SKM-1 (cell line): Measurements from ENCODE around the gene ATIC.

Experiments
- DNase-seq: peaks from one replicate; lab custom pipeline; 2025; ENCODE audit not compliant: unreplicated experiment; lab: John Stamatoyannopoulos, UW

ATIC gene

DNA sequence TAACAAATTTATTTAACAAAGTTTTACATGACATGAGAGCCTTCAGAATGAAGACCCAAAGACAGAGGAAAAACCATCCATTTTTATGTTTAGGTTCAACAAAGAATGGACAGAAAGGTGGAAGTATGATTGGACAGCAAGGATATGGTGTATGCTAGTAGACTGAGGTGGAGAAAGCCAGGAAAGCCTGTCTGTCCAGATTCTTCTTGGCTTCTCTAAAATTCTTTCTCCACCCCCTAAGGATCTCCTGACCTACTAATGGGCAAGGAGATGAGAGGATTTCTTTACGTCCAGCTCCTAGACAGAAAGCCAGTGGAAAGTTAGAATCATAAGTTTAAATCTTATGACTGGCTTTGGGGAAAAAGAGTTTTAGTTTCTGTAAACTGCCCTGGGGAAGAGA is 3.0 kb downstream of the ATIC start:
- no peak for DNase-seq

DNA sequence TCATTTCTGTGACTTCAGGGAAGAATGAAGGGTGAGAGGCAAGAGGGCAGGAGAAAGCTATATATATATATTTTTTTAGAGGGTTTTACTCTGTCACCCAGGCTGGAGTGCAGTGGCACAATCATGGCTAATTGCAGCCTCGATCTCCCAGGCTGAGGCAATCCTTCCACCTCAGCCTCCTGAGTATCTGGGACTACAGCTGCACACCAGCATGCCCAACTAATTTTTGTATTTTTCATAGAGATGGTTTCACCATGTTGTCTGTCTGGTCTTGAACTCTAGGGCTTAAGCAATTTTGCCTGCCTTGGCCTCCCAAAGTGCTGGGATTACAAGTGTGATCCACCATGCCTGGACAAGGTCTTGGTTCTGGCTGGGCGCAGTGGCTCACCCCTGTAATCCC is 3.4 kb downstream of the ATIC start:
- no peak for DNase-seq

DNA sequence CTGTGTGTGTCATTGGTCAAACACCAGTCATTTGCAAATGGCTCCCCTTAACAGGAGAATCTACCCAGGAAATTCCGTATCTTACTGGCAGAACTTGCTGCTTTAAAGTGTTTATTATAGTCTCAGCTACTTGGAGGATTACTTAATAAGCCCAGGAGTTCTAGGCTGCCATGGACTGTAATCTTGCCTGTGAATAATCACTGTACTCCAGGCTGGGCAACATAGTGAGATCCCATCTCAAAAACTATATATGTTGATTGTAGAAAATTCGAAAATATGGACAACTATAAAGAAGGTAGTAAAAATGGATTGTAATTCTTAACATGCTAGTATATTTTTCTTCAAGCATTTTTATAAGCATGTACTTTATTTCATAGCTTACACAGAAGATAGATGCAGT is 4.5 kb downstream of the ATIC start:
- DNase-seq = no peak

DNA sequence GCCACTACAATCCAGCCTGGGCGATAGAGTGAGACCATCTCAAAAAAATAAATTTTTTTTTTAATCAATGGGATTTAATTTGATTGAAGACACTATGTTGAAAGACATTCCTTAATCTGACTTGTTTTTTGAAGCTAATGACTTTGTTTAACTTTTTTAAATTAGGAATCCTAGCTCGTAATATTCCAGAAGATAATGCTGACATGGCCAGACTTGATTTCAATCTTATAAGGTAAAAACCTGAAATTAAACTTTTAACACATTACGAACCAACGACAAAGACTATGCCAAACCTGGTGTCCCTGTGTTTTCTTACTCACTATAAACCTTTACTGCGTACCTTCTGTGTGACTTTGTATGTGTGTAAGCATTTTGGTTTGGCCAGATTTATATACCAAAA is 7.6 kb downstream of the ATIC start:
- DNase-seq = no peak

DNA sequence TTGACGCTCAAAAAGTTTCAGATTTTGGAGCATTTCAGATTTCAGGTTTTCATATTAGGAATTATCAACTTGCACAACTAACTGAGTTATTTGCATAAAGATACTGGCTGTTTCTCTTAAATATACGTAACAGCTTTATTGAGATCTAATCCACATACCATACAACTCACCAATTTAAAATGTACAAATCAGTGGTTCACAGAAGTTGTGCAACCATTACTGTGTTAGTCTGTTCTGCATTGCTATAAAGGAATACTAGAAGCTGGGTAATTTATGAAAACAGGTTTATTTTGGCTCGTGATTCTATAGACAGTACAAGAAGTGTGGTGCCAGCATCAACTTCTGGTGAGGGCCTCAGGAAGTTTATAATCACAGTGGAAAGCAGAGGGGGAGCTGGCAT is 8.2 kb downstream of the ATIC start:
- no peak for DNase-seq

DNA sequence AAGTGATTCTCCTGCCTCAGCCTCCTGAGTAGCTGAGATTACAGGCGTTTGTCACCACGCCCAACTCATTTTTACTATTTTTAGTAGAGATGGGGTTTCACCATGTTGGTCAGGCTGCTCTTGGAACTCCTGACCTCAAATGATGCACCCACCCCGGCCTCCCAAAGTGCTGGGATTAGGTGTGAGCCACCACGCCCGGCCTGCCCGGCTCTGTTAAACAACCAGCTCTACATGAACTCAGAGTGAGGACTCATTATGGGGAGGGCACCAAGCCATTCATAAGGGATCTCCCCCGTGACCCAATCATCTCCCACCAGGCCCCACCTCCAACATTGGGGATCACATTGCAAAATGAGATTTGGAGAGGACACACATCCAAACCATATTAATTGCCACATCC is 8.8 kb downstream of the ATIC start:
- no peak for DNase-seq

DNA sequence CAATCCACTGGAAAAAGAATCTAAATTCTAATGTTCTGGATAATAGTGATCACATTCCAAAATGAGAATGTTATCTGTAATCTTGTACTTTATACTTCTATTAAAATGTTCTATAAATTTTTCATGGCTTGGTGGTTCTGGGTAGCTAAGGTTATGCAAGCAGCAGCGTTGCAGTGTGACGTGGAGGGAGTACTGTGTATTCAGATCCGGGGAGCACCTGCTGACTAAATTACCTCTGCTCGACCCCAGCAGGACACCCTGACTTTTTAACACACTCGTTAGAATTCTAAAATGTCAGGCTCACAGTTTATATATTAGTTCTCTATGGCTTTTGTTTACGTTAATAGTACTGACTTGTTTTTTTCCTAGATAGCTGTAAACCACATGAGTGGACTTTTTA is 13.0 kb downstream of the ATIC start:
- no peak for DNase-seq

DNA sequence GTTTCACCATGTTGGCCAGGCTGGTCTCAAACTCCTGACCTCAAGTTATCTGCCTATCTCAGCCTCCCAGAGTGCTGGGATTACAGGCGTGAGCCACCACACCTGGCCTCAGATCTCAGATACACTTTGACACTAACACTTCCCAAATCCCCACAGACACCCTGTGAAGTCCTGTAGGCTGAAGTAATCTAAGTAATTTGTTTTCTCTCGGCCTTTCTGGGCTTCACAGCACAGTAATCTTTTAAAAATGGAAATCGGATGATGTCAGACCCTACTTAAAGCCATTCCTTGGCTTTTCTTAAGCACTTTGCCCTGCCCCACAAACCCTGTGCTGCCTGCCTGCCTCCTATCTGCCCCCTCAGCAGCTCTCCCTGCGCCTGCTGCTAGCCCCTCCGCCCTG is 16.2 kb downstream of the ATIC start:
- no peak for DNase-seq

DNA sequence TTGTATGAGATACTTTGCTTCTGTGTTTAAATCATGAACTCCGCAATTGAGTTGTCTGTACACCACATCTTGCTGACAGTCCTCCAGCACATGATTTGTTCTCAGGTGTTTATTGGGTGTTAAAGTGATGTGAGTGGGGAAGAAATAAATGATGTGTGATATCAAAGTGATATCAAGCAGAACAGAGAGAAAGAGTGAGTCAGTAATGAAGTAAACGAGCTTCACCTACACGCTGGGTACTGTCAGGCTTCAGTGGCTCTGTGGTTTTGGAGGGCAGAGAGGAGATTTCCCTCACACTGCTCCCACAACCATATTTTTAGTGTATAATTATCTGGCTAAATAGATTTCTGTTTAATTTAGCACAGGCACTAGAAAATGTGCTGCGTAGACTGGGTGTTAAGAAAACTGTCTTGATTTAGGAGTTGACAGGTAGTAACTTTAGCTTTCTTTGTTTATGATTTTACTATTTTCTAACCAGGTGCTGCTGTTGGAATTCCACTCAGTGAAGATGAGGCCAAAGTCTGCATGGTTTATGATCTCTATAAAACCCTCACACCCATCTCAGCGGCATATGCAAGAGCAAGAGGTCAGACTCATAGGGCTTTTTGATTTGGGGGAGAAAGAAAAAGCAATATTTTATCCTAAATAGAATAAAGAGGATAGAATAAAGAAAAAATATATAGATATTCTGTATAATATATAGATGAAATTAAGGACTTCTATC is 21.2 kb downstream of the ATIC start:
- DNase-seq = no peak

DNA sequence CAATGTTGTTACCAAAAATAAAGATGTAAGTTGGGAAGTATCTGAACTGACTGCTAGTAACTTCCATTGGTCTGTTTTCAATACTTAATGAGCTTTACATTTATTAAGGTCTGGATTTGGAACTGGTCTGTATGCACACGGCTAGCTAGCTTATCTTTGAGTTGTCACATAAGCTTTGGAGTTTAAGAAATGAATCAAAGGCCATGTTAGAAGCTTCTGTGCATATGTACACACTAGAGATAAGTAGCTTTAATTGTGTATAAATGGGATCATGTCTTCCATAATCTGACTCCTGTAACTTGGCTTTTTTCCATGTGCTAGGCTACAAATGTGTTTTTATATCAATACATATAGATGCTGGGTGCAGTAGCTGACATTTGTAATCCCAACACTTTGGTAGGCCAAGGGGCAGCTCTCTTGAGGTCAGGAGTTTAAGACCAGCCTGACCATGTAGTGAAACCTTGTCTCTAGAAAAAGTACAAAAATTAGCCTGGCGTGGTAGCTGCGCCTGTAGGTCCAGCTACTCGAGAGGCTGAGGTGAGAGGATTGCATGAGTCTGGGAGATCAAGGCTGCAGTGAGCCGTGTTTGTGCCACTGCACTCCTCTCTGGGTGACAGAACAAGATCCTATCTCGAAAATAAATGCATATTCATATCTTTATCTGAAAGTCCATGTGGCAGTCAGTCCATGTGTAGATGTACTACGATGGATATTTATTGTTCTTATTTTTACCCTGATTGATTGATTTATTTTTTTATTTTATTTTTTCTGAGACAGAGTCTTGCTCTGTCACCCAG is 27.2 kb downstream of the ATIC start:
- DNase-seq = no peak

DNA sequence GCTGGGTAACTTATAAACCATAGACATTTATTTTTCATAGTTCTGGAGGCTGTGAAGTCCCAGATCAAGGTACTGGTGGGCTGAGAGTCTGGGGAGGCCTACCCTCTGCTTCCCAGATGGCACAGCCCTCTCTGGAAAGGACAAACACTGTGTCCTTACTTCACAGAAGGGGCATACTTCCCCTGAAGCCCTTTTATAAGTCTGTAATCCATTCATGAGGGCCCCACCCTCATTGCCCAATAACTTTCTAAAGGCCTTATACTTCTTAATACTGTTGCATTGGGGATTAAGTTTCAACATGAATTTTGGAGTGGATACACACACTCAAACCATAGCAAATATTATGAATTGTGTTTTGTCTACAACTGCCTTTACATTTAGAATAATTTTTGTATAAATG is 36.0 kb downstream of the ATIC start:
- DNase-seq = no peak

DNA sequence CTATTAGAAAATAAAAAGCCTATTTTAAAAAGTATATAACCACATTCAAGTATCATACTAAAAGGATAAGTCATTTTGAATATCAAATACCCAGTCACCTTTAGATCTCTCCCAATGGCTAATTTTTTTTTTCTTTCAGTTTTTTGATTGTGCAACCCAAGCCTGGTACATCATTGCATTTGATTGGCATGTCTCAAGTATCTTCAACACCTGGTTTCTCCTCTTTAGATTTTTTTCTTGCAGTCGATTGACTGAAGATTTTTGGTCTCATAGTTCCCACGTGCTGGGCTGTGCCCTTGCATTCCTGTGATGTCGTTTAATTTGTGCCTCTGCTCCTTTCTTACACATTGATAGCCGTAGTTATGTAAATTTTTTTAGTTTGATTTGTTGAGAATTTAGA is 40.7 kb downstream of the ATIC start:
- no peak for DNase-seq

DNA sequence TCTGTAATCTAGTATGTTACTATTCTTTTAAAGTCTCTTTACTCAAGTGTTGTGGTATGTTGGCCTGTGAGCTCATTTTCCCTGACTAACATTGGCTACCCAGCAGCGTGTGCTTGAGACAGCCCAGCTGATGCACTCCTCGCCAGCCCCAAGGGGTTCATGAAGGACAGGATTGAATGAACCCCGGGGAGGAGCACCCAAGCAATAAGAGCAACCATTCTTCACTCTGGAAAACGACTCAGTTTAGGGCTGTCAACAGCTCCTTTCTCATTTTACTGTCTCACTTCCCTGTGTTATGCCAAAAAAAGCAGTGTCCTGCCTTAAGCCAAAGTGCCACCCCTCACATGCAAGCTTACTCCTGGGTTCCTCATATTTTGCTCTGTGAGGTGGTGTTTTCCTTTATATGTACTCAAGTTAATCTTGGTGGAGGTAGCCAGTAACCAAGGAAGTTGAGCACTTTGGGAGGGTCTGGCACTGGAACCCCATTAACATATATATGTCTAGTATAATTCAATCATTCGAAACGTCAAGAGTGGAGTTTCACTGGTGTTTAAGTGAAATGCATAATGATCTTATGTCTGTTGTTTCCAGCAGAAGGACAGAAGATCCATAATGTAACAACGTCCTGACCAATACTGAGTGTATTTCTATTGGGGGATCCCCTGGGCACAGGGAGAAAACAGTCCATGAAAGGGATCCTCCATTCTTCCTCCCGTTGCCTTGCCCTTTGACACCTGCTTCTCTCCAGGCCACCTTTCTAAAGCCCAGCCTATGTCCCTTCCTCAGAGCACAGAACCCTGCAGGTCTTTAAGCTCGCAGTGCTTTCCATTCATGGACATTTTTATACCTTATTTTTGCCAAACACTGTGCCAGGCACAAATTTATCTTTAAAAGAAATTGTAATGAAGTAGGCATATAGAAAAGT is 43.2 kb downstream of the ATIC start:
- no peak for DNase-seq

DNA sequence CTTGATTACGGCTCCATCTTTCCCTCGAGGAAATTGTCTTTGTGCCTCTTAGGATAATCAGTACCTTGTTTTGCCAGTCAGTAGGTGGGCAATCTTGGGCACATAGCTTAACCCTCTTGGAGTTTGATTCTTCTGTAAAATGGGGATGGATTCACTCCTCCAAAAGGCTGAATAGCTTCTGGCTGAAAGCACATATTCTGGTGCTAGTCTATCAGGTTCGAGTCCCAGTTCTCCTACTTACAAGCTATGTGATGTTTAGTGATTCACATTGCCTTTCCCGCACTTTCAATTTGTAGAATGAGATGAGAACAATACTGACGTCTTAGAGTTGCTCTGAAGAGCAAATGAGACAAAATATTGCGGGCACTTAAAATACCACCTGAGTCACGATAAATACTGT is 43.9 kb downstream of the ATIC start:
- DNase-seq = no peak

DNA sequence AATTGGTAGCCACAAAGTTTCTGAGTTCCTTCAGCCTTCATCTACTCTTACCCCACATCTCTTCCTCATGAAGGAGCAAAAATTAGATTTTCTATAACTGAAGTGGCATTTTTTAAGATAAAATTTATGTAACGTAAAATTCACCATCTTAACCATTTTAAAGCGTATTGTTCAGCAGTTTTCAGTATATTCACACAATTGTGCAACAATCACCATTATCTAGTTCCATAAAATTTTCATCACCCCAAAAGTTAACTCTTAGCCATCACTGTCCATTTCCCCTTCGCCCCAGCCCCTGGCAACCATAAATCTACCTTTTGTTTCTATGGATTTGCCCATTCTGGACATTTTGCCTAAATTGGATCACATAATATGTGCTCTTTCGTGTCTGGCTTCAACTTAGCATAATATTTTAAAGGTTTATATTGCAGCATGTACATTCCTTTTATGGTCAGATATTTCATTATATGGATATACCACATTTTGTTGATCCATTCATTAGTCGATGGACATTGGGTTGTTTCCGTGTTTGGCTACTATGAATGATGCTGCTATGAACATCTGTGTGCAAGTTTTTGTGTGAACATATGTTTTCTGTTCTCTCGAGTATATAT is 44.6 kb downstream of the ATIC start:
- no peak for DNase-seq

DNA sequence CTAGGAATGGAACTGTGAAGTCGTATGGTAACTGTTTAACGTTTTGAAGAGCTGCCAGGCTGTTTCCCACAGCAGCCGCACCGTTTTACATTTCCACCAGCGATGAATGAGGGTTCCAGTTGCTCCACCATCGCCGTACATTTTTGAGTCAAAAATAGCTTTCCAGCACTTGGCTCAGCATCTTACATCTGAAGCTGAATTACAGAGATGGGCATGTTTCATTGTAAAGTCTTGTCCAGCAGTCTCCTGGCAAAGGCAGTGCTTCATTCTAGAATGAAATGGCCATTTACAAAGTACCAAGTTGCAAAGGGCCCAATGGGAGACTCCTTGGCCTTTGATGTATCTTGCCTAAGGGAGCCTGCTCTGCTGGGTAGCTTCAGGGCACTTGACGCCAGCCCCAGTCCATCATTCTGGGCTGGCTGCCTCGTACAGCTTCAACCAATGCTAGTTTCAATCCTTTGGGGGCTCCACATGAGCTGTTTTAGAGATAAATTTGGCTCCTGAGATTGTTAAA is 45.1 kb downstream of the ATIC start:
- no peak for DNase-seq

DNA sequence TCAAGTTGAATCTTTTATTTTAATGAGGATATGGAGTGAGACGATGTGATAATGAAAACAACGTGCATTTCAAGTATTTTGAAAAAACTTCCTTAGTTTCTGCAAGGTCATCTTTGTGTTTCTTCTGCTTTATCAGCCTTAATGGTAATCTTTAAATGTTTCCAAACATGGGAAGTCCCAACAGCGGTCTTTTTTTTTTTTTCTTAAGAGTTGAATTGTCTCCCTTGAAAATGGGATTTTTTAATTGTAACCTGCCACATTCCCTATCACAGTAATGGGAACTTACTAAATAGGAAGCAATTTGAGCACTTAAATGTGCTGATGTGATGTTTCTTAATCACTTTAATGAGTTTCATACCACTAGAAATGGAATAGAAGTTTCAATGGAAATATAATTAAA is 45.8 kb downstream of the ATIC start:
- no peak for DNase-seq

DNA sequence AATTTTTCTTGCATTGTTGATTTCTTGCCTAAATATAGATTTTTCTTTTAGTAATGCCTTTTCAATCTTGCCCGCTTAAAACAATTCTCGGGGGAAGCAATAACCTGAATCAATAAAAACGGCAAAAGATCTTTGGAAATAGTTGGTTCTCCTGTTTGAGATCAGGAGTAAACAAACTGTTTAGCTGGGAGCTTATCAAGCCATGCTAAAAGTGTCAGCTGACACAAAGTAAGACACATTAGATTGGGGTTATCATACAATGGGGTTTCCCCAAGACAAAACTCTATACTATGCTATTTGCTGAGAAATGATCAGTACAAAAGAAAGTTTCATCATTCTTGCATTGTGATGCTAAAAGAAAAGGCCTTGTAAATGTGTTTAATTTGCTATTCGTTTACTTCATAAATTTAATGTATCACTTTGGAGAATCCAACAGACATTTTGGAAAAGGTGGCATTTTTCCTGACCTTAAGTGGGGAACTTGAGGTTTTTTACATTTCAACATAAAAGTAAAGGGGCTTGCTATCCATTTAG is 46.5 kb downstream of the ATIC start:
- DNase-seq = no peak

DNA sequence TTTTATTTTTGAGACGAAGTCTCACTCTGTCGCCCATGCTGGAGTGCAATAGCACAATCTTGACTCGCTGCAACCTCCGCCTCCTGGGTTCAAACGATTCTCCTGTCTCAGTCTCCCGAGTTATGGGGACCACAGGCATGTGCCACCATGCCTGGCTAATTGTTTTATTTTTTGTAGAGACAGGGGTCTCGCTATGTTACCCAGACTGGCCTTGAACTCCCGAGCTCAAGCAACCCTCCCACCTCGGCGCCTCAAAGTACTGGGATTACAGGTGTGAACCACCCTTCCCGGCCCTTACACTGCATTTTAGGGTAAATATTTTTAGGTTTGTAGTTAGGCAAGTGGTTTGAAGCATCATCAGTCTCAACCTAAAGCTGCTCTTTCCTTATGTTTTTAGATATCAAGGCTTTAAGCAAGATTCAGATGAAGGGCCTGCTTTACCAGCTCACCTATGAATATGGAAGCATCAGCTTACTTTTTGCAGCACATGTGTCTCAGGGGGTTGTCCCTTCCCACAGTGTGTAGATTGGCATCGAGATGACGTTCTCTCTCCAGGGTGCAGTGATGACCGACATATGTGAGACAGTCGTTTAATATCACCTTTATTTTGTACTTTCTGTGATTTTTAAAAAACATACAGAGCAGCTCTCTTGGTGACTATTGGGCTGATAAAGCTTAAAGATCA is 47.2 kb downstream of the ATIC start:
- no peak for DNase-seq

DNA sequence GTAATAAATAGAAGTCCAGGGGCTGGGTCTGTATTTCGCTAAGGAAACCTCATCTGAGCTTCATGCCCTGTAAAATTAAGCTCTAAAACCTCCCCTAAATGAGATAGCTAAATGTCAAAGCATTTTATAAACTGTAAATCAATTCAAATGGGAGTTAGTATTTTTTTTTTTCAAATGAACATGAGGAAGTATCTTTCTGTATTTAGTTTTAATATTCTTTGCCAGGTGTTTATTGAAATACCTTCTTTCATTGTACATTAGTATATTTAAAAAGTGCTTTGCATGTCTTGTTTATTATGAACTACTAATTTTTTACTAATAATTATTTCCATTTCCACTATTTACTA is 47.7 kb downstream of the ATIC start:
- no peak for DNase-seq
